IPS-20b (cell line): Measurements from ENCODE around the gene BPIFB2.

ENCODE experiments used
- H3K27ac ChIP-seq: one replicate; pipeline ENCODE4 v1.5.1; 2013; ENCODE audit warnings: low read length
- H3K27me3 ChIP-seq: 2 replicates; pipeline ENCODE4 v1.6.1; 2013; ENCODE audit warnings: mild to moderate bottlenecking, low read length, inconsistent platforms; ENCODE audit not compliant: insufficient read depth
- H3K36me3 ChIP-seq: 2 replicates; pipeline ENCODE4 v1.6.1; 2013; ENCODE audit warnings: low read depth, mild to moderate bottlenecking, inconsistent platforms, low read length, moderate library complexity; ENCODE audit not compliant: insufficient read depth
- H3K4me1 ChIP-seq: 2 replicates; pipeline ENCODE4 v1.6.1; 2013; ENCODE audit warnings: mild to moderate bottlenecking, control low read depth, inconsistent platforms, low read length, moderate library complexity; ENCODE audit not compliant: insufficient read depth
- H3K4me3 ChIP-seq: 2 replicates; pipeline ENCODE4 v1.5.1; 2013; ENCODE audit warnings: mild to moderate bottlenecking, low read length, inconsistent platforms
- H3K9ac ChIP-seq: 2 replicates; pipeline ENCODE4 v1.6.1; 2013; ENCODE audit warnings: low read depth, mild to moderate bottlenecking, inconsistent platforms, low read length, moderate library complexity
- H3K9me3 ChIP-seq: 2 replicates; pipeline ENCODE4 v1.6.1; 2013; ENCODE audit warnings: mild to moderate bottlenecking, low read depth, low read length, inconsistent platforms; ENCODE audit not compliant: insufficient read depth

Gene BPIFB2

GRCh38 chr20:33063271-33063670 is 55.8 kb downstream of the BPIFB2 start:
- Histone ChIP-seq H3K27ac (no peak overlapping the region), H3K9ac (no peak overlapping the region), H3K4me3 (no peak overlapping the region), H3K27me3 (no peaks in the 10 kb centered on the region), H3K36me3 (no peaks in the 10 kb centered on the region), H3K9me3 (no peaks in the 10 kb centered on the region), H3K4me1 (no peaks in the 10 kb centered on the region)

- no peaks in the 10 kb centered on the region for H3K4me1 ChIP-seq
- H3K27me3 ChIP-seq, result no peaks in the 10 kb centered on the region
- H3K9ac ChIP-seq, result no peak overlapping the region
- no peak overlapping the region for H3K27ac ChIP-seq
- no peaks in the 10 kb centered on the region for H3K36me3 ChIP-seq
- no peak overlapping the region for H3K4me3 ChIP-seq
- H3K9me3 ChIP-seq, result no peaks in the 10 kb centered on the region
These were observed 57.2 kb downstream of the BPIFB2 start for GRCh38 chr20:33064572-33065287.

GRCh38 chr20:33065785-33066184 is 58.3 kb downstream of the BPIFB2 start:
- Histone ChIP-seq H3K27me3 (no peaks in the 10 kb centered on the region), H3K9ac (no peak overlapping the region), H3K27ac (no peak overlapping the region), H3K4me3 (no peak overlapping the region), H3K4me1 (no peaks in the 10 kb centered on the region), H3K9me3 (no peaks in the 10 kb centered on the region), H3K36me3 (no peaks in the 10 kb centered on the region)

GRCh38 chr20:33067806-33068205 is 60.3 kb downstream of the BPIFB2 start:
- Histone ChIP-seq H3K4me3 (no peak overlapping the region), H3K27ac (no peak overlapping the region), H3K36me3 (no peaks in the 10 kb centered on the region), H3K9ac (no peak overlapping the region), H3K4me1 (no peaks in the 10 kb centered on the region), H3K9me3 (no peaks in the 10 kb centered on the region), H3K27me3 (no peaks in the 10 kb centered on the region)

- no peaks in the 10 kb centered on the region for H3K27me3 ChIP-seq
- H3K9ac ChIP-seq, result no peak overlapping the region
- no peaks in the 10 kb centered on the region for H3K36me3 ChIP-seq
- no peaks in the 10 kb centered on the region for H3K4me1 ChIP-seq
- no peak overlapping the region for H3K4me3 ChIP-seq
- no peaks in the 10 kb centered on the region for H3K9me3 ChIP-seq
- H3K27ac ChIP-seq, result no peak overlapping the region
These were observed 60.9 kb downstream of the BPIFB2 start for GRCh38 chr20:33068251-33068939.

GRCh38 chr20:33069673-33070072 is 62.2 kb downstream of the BPIFB2 start:
- no peak overlapping the region for H3K9ac ChIP-seq
- H3K27ac ChIP-seq, result no peak overlapping the region
- no peaks in the 10 kb centered on the region for H3K36me3 ChIP-seq
- H3K27me3 ChIP-seq, result no peaks in the 10 kb centered on the region
- H3K9me3 ChIP-seq, result no peaks in the 10 kb centered on the region
- no peak overlapping the region for H3K4me3 ChIP-seq
- no peaks in the 10 kb centered on the region for H3K4me1 ChIP-seq

GRCh38 chr20:33070111-33071053 is 62.9 kb downstream of the BPIFB2 start:
- H3K36me3 ChIP-seq, result no peaks in the 10 kb centered on the region
- no peak overlapping the region for H3K4me3 ChIP-seq
- H3K27ac ChIP-seq, result no peak overlapping the region
- H3K9me3 ChIP-seq, result no peaks in the 10 kb centered on the region
- no peaks in the 10 kb centered on the region for H3K27me3 ChIP-seq
- H3K9ac ChIP-seq, result no peak overlapping the region
- H3K4me1 ChIP-seq, result no peaks in the 10 kb centered on the region

- H3K36me3 ChIP-seq, result no peaks in the 10 kb centered on the region
- H3K27me3 ChIP-seq, result no peaks in the 10 kb centered on the region
- no peak overlapping the region for H3K27ac ChIP-seq
- H3K9me3 ChIP-seq, result no peaks in the 10 kb centered on the region
- H3K4me1 ChIP-seq, result no peaks in the 10 kb centered on the region
- no peak overlapping the region for H3K4me3 ChIP-seq
- no peak overlapping the region for H3K9ac ChIP-seq
These were observed 63.7 kb downstream of the BPIFB2 start for GRCh38 chr20:33071198-33071597.

GRCh38 chr20:33072362-33072761 is 64.9 kb downstream of the BPIFB2 start:
- no peak overlapping the region for H3K27ac ChIP-seq
- H3K9me3 ChIP-seq, result no peaks in the 10 kb centered on the region
- no peaks in the 10 kb centered on the region for H3K27me3 ChIP-seq
- no peak overlapping the region for H3K9ac ChIP-seq
- H3K4me1 ChIP-seq, result no peaks in the 10 kb centered on the region
- no peaks in the 10 kb centered on the region for H3K36me3 ChIP-seq
- no peak overlapping the region for H3K4me3 ChIP-seq

GRCh38 chr20:33072813-33073212 is 65.3 kb downstream of the BPIFB2 start:
- no peaks in the 10 kb centered on the region for H3K9me3 ChIP-seq
- no peaks in the 10 kb centered on the region for H3K36me3 ChIP-seq
- H3K4me3 ChIP-seq, result no peak overlapping the region
- no peak overlapping the region for H3K9ac ChIP-seq
- H3K27me3 ChIP-seq, result no peaks in the 10 kb centered on the region
- H3K27ac ChIP-seq, result no peak overlapping the region
- no peaks in the 10 kb centered on the region for H3K4me1 ChIP-seq
